ENCODE results near the gene LOXL1.

Gene LOXL1, protein sequence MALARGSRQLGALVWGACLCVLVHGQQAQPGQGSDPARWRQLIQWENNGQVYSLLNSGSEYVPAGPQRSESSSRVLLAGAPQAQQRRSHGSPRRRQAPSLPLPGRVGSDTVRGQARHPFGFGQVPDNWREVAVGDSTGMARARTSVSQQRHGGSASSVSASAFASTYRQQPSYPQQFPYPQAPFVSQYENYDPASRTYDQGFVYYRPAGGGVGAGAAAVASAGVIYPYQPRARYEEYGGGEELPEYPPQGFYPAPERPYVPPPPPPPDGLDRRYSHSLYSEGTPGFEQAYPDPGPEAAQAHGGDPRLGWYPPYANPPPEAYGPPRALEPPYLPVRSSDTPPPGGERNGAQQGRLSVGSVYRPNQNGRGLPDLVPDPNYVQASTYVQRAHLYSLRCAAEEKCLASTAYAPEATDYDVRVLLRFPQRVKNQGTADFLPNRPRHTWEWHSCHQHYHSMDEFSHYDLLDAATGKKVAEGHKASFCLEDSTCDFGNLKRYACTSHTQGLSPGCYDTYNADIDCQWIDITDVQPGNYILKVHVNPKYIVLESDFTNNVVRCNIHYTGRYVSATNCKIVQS

DNA sequence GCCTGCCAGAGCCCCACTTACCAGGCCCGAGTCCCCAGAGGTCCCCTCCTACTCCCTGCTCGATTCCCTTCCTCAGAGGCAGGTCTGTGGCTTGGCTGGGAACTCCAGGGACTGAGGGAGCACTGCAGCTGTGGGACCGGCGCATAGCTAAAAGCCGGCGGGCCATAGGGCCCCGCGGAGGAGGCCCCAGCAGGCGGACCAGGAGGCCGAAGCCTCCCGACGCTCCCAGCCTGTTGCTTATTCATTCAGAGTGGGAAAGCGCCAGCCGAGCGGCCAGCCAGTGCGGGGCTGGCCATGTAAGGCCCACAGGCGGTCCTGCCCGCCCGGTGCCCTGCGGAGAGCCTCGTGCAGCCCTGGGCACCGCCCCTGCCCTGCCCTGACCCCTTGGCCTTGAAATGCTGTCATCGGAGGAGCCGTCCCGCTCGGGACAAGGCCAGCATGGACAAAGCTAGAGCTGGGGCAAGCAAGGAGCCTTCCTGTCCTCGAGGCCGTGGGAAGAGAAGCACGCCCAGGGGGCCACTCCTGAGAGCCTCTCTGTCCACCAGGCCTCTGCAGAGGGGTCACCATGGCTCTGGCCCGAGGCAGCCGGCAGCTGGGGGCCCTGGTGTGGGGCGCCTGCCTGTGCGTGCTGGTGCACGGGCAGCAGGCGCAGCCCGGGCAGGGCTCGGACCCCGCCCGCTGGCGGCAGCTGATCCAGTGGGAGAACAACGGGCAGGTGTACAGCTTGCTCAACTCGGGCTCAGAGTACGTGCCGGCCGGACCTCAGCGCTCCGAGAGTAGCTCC lies at the start of gene LOXL1:
Gene LOXL1, plus strand, starts transcription at position 244 of the 784 bp plus-strand sequence. Its CDS starts 322 bp downstream, at position 566.
- DNase-seq = no peak

DNA sequence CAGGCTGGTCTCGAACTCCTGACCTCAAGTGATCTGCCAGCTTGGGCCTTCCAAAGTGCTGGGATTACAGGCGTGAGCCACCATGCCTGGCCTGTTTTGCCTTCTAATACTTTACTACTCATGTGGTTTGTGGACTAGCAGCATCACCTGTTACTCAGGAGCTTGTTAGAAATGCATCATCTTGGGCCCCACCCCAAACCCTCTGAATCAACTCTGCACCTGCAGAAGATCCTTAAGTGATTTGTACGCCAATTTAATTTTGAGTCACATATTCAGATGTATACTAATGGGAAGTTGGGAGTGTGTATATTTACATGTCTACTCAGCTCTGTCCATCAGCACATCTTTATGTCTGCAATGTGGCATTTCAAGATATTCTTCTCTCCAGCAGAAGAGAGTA lies 46.8 kb upstream of the LOXL1 start:
- DNase-seq = no peak

DNA sequence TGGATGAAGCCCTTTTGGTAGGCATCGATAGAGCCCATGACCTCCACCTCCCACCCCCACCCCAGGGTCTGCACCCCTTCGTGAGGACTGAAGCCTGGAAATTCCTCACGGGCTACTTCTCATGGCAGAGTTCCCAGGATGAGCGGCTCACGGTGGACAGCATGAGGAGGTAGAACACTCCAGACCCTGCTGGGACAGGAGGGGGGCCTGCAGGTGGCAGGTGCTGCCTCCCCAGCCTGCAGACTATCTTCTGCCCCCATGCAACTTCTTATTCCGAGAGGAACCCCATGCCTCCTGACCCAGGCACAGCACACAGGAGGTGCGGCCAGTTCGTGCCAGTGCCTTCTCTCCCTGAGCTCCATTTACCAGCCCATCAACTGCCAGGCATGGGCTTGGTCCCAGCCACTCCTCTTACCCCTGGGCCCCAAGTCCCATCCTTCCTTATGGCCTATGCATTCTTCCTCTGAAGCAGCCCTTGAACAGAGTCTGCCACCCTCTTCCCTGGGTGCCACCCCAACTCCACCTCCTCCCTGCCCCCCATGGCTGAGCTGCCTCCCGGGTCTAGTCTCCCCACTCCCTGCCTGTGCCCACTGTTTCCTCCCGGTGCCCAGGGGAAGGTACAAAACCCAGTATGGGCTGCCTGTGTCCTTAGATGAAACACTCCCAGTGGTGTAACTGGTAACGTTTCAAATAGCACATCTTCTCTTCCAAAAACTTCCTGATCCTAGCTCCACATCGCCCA lies 44.5 kb upstream of the LOXL1 start:
- no peak for DNase-seq

DNA sequence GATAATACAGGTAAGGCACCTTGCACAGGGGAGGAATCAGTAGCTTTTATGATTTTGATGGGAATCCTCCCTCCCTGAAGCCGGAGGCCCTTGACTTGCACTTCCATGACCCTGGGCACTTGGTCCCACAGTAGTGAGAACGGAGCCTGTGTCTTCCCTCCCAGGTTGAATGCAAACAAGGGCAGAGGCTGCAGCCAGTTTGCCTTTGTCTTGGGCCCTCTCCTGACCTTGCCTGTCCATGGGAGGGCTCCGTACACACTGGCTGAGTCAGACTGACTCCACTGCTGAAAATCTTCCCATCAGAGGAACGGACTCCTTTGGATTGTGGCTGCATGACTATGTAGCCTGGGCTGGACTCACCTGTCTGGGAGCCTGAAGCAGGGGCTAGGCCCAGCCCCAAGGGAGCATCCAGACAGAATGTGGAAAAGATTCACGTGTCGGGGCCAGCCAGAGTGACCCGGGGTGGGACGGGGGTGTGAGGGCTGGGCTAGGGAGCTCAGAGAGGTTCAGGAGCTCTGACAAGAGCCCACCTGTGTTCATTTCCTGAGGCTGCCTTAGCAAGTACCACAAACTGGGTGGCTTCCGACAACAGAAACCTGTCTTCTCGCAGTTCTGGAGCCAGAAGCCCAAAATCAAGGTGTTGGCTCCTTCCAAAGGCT lies 43.4 kb upstream of the LOXL1 start:
- no peak for DNase-seq

DNA sequence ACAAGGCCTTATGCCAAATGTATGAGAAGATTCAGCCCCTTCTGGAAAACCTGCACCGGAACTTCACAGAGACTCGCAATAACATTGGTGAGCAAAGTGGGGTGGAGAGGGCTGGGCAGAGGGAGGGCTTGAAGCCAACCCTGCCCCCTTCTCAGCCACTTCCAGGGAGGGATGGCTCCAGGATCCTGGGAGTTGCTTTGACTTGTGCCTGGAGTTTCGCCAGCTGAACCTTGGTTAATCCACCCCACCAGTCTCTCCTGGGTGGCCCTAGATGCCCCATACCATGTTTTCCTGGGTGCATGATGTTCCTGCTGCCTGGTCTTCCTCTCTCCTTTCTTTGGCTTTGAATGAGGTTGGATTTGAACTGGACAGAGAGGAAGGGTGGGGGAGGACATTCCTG lies 42.1 kb upstream of the LOXL1 start:
- no peak for DNase-seq

DNA sequence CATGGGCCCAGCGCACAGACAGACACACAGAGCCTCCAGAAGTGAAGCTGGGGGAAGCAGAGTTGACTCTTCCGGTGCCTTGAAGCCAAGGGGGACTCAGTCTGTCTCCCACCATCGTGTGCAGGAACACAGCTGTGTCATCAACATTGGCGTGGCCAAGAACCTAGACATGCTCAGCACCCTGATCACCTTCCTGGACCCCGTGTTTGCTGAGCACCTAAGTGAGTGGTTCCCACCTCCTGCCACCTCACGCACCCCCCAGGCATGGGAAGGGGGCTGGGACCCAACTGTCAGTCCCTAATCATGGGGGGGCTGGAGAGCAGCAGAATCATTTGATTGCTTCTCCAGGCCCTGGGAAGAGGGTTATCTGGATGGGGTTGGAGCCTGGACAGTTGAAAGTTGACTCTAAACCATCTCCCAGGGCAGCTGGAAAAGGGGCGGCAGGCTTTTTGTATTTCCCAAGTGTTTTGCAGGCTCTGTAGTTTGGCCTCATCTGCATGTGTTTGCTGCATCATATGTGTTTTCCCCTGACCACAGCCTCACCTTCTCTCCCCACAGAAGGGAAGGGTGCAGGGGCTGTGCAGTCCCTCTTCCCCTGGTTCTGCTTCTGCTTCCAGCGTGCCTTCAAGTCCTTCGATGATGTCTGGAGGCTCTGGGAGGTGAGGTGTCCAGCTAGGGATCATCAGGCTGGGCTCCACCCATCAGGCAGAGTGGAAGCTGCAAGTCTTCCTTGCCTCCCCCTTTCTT lies 40.1 kb upstream of the LOXL1 start:
- DNase-seq = no peak

DNA sequence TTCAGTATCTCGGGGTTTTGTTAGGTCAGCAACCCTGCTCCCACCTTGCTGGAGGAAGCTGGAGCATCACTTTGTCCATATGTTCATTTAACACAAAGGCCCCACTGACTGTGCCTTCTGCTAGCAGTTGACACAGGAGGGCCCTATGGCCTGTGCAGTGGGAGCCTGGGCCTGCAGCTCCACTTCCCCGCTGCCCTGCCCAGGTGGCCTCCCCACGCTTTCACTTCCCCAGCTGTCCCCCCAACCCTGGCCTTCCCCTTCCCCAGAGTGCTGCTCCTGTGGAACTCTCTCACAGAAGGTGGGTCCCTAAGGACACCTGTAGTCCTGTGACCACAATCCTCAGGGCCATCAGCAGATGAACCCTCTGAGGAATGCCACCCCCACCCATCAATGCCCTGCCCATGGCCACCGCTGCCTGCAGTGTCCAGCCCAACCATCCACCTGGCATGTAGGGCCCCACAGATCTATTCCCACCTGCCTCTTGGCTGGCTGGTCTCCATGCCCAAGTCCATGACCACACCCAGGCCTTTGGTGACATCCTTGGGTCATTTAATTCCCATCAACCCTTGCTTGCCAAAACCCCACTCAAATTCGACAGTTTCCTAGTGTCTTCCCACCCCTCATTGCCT lies 39.4 kb upstream of the LOXL1 start:
- DNase-seq = no peak

DNA sequence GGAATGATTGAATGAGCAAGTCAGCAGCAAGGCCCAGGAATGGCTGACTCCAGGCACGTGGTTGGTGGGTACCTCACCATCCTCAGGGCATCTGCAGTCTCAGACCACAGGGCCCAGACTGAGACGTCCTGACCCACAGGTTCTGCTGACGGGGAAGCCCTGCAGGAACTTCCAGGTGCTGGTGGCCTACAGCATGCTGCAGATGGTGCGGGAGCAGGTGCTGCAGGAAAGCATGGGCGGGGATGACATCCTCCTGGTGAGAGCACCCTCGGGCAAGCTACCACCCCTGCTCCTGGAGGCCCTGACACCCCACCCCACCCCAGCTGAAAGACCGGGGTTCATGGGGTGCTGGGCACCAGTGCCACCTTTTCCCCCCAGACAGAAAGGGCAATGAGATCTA lies 38.8 kb upstream of the LOXL1 start:
- DNase-seq = no peak

DNA sequence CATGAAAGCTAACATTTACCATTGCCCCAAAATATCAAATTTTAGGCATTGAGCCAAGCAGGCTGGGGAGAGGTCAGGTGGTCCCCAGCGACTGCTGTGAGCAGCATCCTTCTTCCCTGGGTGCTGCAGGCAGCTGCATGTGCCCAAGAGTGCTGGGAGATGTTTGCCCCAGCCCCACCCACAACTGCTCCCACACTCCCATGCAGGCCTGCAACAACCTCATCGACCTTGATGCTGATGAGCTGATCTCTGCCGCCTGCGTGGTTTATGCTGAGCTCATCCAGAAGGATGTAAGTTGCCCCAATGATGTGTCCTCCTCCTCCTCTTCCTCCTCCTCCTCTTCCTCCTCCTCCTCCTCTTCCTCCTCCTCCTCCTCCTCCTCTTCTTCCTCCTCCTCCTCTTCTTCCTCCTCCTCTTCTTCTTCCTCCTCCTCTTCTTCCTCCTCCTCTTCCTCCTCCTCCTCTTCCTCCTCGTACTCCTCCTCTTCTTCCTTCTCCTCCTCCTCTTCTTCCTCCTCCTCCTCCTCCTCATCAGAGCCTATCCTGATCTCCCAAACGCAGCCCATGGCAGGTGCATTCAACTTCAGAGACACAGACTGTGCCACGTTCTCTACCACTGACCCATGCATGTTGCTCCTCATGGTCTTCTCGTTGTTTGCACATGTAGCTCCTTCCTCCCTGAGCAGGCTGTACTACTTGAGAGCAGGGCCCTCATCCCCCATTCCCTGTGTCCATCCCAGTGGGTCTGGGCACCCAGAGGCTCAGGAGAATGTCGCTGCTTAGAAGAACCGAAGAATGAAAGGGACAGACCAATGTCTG lies 37.8 kb upstream of the LOXL1 start:
- DNase-seq = no peak

DNA sequence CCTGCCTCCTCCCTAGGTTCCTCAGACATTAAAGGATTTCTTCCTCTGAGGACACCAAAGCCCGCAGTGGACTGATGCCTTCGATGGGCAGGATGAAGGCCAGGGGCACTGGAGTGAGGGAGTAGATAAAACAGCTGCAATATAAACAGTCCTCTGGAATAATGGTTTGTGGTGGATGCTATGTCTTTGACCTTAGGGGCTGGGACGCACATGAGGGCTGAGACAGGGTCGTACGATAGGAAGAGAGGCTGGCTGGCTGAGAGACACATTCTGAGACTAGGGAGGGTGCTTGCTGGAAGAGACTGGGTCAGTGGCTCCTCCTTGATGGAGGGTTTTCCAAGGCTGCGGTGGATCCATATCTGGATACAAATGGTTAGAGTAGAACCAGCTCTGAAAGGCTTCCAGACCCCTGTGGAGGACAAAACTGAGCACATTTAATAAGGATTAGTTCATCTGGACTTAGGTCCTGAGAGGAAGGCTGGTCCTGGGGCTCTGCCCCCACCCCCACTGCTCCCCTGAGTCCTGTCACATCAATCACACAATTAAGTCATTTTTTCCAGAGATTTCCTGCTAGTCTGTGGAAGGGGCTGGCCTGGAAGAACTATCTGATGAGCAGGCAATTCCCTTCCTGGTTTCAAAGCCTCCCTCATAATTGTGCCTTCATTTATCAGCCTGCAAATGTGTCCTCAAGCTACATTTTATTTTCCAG lies 37.1 kb upstream of the LOXL1 start:
- DNase-seq = no peak

DNA sequence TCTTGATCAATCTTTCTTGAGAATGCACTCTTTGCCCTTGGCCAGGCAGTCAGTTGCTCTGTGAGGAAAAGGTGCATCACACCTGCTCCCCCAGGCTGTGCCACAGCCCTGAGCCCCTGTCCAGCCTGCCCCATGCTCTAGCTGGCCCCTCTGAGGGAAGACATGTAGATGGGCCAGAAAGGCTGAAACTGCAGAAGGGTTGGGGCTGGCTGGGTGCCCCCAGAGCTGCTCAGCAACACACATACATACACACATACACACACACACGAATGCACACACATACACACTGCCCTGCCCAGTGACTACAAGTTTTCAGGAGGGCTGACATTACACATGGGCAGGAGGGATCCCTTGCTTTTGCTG lies 36.5 kb upstream of the LOXL1 start:
- DNase-seq = no peak

DNA sequence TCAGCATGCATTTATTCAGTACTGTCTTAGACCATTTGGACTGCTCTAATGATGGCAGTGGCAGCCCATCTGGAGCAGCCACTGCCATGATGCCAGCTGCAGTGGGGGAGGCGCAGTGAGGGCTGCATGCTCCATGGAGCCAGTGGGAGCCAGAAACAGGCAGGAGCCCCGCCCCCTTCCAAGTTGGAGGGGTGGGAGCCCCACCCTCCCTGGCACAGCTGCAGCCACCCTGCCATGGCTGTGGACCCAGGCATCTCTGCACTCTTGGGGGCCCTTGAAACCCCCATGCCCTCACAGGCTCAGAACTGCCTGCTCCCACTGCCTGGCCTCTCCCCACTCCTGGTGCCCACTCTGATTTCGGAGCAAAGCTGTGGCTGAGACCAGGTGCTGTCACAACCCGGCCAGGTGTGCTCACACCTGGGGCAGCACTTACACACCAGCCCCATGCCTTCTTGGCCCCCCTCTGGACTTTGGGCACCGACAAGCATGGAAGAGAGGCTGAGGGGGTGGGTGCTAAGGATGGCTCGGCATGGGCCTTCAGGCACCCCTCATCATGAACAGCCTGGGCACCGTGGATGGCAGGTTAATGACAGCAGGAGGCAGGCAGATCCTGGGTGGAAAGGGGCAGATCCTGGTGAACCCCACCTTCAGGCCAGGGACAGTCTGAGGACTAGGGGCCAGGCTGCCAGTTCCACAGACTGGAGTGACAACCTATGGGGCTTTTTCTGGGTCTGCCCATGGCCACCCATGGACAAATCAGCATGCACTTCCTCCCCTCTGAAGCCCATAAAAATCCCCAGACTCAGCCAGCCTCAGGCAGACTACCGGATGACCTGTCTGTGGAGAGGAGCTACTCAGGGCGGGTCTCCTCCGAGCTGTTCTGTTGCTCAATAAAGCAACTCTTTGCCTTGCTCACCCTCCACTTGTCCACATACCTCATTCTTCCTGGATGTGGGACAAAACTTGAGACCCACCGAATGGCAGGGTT lies 34.6 kb upstream of the LOXL1 start:
- no peak for DNase-seq

DNA sequence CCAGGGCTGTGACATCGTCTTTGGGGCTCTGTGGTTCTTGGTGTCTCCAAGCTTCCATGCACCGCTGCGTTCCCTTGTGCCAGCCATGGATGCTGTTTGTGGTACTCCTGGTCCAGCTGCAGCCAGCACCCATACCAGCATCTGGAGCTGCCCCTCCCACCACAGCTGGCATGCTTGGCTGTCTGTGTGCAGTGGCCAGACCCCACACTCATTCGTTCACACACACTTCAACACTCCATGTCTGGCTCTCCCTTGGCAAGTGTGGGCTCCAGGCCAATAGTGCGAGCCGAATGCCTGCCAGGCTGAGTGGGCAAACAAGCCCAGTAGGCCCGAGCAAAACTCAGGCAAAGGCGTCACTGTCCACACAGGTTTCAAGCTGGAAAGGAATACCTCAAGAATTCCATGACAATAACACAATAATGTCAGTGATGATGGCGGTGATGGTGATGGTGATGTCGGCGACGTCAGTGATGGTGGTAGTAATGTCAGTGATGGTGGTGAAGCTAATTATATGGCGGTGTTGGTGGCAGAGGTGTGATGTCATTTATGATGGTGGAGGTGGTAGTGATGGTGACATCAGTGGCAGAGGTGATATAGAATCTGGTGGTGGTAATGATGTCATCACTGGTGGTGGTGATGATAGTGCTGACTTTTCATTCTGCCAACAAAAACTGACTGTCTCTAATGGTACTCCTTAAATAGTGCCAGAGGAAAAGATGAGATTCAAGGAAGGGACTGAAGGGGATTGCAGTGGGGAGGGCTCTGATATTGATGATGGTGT lies 33.6 kb upstream of the LOXL1 start:
- DNase-seq = no peak

DNA sequence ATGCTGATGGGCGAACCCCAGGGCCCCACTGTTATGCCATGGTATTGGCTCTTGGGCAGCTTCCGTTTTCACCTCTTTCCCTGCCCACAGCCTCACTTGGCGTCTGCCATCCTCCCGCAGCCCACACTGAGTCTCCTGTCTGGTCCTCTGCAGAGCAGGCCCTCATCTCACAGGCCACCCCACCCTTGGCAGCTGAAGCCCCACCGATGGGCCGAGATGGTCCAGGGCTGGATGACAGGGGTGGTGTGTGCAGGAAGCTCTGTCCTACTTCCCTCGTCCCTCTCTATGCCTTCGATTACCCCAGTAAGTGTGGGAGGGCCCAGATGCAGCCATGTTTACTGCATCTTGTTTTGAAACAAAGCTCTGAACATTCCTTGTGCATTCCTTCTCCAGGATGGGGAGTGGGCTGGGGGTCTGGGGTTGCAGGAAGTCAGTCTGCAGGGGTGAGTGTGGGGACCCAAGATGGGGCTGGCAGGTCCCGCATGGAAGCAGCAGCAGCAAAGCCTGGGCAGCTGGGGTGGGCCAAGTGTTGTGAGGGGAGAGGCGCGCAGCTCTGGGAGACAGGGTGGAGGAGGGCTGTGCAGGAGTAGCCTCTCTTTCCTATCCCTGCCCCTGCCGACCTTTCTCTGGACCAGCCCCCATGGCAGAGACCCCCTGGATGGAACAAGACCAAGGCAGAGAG lies 32.0 kb upstream of the LOXL1 start:
- DNase-seq = no peak

DNA sequence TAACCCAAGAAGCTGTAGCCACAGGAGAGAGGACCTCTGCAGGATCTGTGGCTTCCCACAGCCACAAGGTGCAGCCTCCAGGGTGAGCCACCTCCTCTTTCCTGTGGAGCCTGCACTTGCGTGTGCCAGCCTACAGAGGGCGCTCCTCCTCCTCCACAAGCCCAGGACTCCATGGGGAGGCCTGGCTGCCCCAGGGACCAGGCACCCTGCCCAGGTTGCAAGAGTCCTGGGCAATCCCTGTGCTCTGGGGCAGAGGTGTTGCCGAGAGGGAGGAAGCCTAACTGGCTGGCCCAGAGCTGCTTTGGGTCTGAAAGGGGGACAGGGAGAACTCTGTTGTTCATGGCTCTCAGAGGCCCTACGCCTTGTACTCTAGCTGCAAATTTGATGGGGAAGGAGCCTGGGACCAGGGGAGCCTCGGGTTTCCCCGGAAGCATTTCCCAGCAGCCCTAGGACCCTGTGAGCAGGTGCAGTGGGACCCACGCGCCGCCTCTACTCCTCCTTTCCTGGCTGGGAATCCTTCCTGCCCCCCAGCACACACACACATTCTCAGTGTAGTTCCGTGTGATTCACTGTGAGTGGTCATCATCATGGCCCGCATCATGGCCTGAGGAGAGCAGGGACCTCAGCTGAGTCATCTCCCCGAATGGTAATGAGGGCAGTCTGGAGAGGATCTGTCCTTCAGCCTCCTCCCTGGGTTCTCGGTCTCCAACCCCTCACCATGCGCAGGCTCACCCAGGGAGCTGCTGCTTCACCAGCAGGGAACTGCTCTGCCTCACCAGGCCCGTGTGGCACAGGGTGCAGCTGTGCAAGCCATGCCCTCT lies 28.6 kb upstream of the LOXL1 start:
- peak; percentile 52 to 67 for DNase-seq

Data from stimulated activated CD4-positive, alpha-beta T cell treated with anti-CD3 and anti-CD28 coated beads, Interleukin-2, amount 100 ng/mL, for 24 hours (primary cell).